Neuronal stem cell (in vitro differentiated cells): ENCODE measurements around the gene MYH9.

ENCODE experiments used
- DNase-seq: peaks from one replicate; pipeline ENCODE4 v3.0.0-alpha.2; 2013; ENCODE audit warnings: low spot score
- H2AFZ ChIP-seq: one replicate; pipeline ENCODE4 v1.6.1; 2013; ENCODE audit warnings: mild to moderate bottlenecking, low read length, inconsistent platforms
- H2AK5ac ChIP-seq: 2 replicates; pipeline ENCODE4 v1.6.1; 2013; ENCODE audit warnings: low read depth, mild to moderate bottlenecking, inconsistent platforms, low read length, moderate library complexity, mixed read lengths
- H2BK120ac ChIP-seq: 2 replicates; pipeline ENCODE4 v1.6.1; 2013; ENCODE audit warnings: low read depth, mild to moderate bottlenecking, inconsistent platforms, low read length, moderate library complexity, mixed read lengths
- H2BK12ac ChIP-seq: one replicate; pipeline ENCODE4 v1.6.1; 2013; ENCODE audit warnings: low read length, inconsistent platforms
- H2BK15ac ChIP-seq: 2 replicates; pipeline ENCODE4 v1.6.1; 2013; ENCODE audit warnings: mild to moderate bottlenecking, low read length, inconsistent platforms, mixed read lengths
- H2BK5ac ChIP-seq: one replicate; pipeline ENCODE4 v1.6.1; 2013; ENCODE audit warnings: inconsistent platforms, mild to moderate bottlenecking, low read length, moderate library complexity
- H3K14ac ChIP-seq: one replicate; pipeline ENCODE4 v1.6.1; 2013; ENCODE audit warnings: low read length, inconsistent platforms
- H3K18ac ChIP-seq: 2 replicates; pipeline ENCODE4 v1.6.1; 2013; ENCODE audit warnings: low read length, inconsistent platforms
- H3K23ac ChIP-seq: 2 replicates; pipeline ENCODE4 v1.6.1; 2013; ENCODE audit warnings: low read depth, mild to moderate bottlenecking, mixed read lengths, low read length, inconsistent platforms; ENCODE audit not compliant: poor library complexity
- H3K27ac ChIP-seq: replicated peaks from 3 replicates; pipeline ENCODE4 v1.5.1; 2013; ENCODE audit warnings: low read length, inconsistent platforms
- H3K27me3 ChIP-seq, 3 experiments: 2 replicates each; pipeline ENCODE4 v1.6.1; 2013; ENCODE audit warnings: low read length in 3 of 3, mild to moderate bottlenecking in 2 of 3, inconsistent platforms in 1 of 3, low read depth in 1 of 3, mixed read lengths in 1 of 3, moderate library complexity in 1 of 3; ENCODE audit not compliant: control insufficient read depth in 3 of 3, insufficient read depth in 3 of 3
- H3K36me3 ChIP-seq, 2 donors: replicated peaks in 1 of 2; 2 replicates each; pipeline ENCODE4 v1.6.1; 2013; ENCODE audit warnings: low read length in 2 of 2; ENCODE audit not compliant: control insufficient read depth in 2 of 2, insufficient read depth in 2 of 2
- H3K4ac ChIP-seq: 2 replicates; pipeline ENCODE4 v1.6.1; 2013; ENCODE audit warnings: inconsistent platforms, mild to moderate bottlenecking, low read length, moderate library complexity
- H3K4me1 ChIP-seq, 2 donors: 1 replicate in 1 of 2; 2 replicates in 1 of 2; pipeline ENCODE4 v1.6.1; 2013; ENCODE audit warnings: low read length in 2 of 2, low read depth in 1 of 2; ENCODE audit not compliant: control insufficient read depth in 2 of 2, insufficient read depth in 1 of 2
- H3K4me2 ChIP-seq: one replicate; pipeline ENCODE4 v1.6.1; 2013; ENCODE audit warnings: mild to moderate bottlenecking, low read length, inconsistent platforms; ENCODE audit not compliant: insufficient read depth, poor library complexity, severe bottlenecking
- H3K4me3 ChIP-seq, 2 donors: 2 replicates each; pipeline ENCODE4 v1.5.1; 2013; ENCODE audit warnings: low read length in 2 of 2, mild to moderate bottlenecking in 2 of 2, inconsistent platforms in 1 of 2, moderate library complexity in 1 of 2
- H3K79me1 ChIP-seq: one replicate; pipeline ENCODE4 v1.6.1; 2013; ENCODE audit warnings: low read depth, mild to moderate bottlenecking, inconsistent platforms, low read length, moderate library complexity
- H3K9ac ChIP-seq: one replicate; pipeline ENCODE4 v1.6.1; 2013; ENCODE audit warnings: mild to moderate bottlenecking, low read depth, low read length, inconsistent platforms; ENCODE audit not compliant: poor library complexity
- H3K9me3 ChIP-seq, 2 donors: replicated peaks in 1 of 2; 2 replicates each; pipeline versions ENCODE3 to v1.6.1; 2013; ENCODE audit warnings: low read length in 2 of 2, mild to moderate bottlenecking in 2 of 2, inconsistent platforms in 1 of 2, low read depth in 1 of 2, mixed read lengths in 1 of 2, moderate library complexity in 1 of 2; ENCODE audit not compliant: control insufficient read depth in 2 of 2, insufficient read depth in 1 of 2
- H4K8ac ChIP-seq: one replicate; pipeline ENCODE4 v1.6.1; 2013; ENCODE audit warnings: low read depth, mild to moderate bottlenecking, inconsistent platforms, low read length, moderate library complexity
- H4K91ac ChIP-seq: one replicate; pipeline ENCODE4 v1.6.1; 2013; ENCODE audit warnings: low read length, low read depth, mild to moderate bottlenecking, inconsistent platforms; ENCODE audit not compliant: poor library complexity
- WGBS, 2 donors: extraction: QIAGEN DNeasy Blood & Tissue Kit; methylation state at CpG; one replicate each; pipeline ENCODE4 v1.1.7; 2013; ENCODE audit warnings: missing lambda C conversion rate in 2 of 2, mixed read lengths in 1 of 2; ENCODE audit not compliant: insufficient read length in 2 of 2, insufficient replicate concordance in 1 of 2; ENCODE audit errors: extremely low coverage in 2 of 2; 5-methylcytosine and 5-hydroxymethylcytosine counted together
- small RNA-seq: library from polyadenylated mRNA; stranded (forward); fragments of <200 nt; extraction: miRNeasy Mini kit (QIAGEN cat#:217004); gene quantifications from one replicate; pipeline ENCODE3, GENCODE V24; 2013; ENCODE audit not compliant: insufficient read depth

MYH9 gene

DNA sequence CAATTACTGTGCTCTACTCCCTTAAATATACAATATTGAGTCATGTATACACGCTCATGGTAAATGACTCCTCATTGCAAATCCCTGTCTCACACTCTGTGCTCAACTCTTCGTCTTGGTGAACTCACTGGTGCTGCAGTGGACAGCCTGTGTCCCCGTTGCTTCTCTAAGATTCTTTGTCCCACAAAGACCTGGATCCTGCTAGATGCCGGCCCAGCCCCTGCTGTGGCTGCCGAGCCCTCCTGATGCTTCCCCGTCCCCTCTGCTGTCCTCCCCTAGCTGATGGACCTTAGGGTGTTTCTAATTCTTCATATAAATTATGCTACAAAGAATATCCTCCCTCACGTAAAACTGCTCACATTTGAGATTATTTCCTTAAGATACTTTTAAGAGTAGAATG is 154.0 kb downstream of the MYH9 start:
- Histone ChIP-seq H3K36me3 (peaks cover 0 to 51% of the 10 kb centered on the region in 2 donors), H3K27ac (no peak overlapping the region), H2AK5ac (no peak overlapping the region), H3K4ac (no peak overlapping the region), H3K79me1 (no peaks in the 10 kb centered on the region), H3K9me3 (peaks cover 0 to 9% of the 10 kb centered on the region in 2 donors), H3K4me2 (no peak overlapping the region), H3K18ac (no peak overlapping the region), H4K8ac (no peak overlapping the region), H2BK12ac (no peak overlapping the region), H3K4me1 (peaks cover 4 to 7% of the 10 kb centered on the region in 2 donors), H2BK15ac (no peak overlapping the region), H2BK5ac (no peak overlapping the region), H3K4me3 (no peak overlapping the region), H2AFZ (no peak overlapping the region), H4K91ac (no peak overlapping the region), H3K27me3 (no peaks in the 10 kb centered on the region), H3K14ac (no peak overlapping the region), H3K9ac (no peak overlapping the region), H2BK120ac (no peak overlapping the region), H3K23ac (no peak overlapping the region)
- no peak for DNase-seq
- no CpG with 5 or more reads among the region's 7 CpGs for WGBS, 2 donors

GRCh38 chr22:36232715-36233401 is 154.9 kb downstream of the MYH9 start:
- Histone ChIP-seq H3K18ac (no peak overlapping the region), H4K8ac (no peak overlapping the region), H3K23ac (no peak overlapping the region), H3K27me3 (no peaks in the 10 kb centered on the region), H2BK12ac (no peak overlapping the region), H2BK5ac (no peak overlapping the region), H3K4me3 (no peak overlapping the region), H2AFZ (no peak overlapping the region), H3K9me3 (peaks cover 0 to 9% of the 10 kb centered on the region in 2 donors), H3K4me1 (peaks cover 3 to 7% of the 10 kb centered on the region in 2 donors), H2AK5ac (no peak overlapping the region), H4K91ac (no peak overlapping the region), H3K9ac (no peak overlapping the region), H3K27ac (no peak overlapping the region), H3K79me1 (no peaks in the 10 kb centered on the region), H3K4me2 (no peak overlapping the region), H3K14ac (no peak overlapping the region), H2BK120ac (no peak overlapping the region), H2BK15ac (no peak overlapping the region), H3K36me3 (peaks cover 0 to 59% of the 10 kb centered on the region in 2 donors), H3K4ac (no peak overlapping the region)
- DNase-seq = no peak
- WGBS, 2 donors = no CpG with 5 or more reads among the region's 13 CpGs

Small RNA genes lying within 50 kb of the gene (small RNA-seq; reads per million reads assigned to genes)
- 1.2 reads per million for gene MIR6819
